K562 (cell line): Measurements from ENCODE around the gene NGRN. TPM values are rescaled to one million over a fixed set of nuclear protein-coding genes. Genes with fewer than 3 reads are reported as not detected.

Experiments used
- ARID4B ChIP-seq: sonication (generic); formaldehyde crosslinking; IDR thresholded peaks from 2 replicates; pipeline ENCODE4 v1.8.0; 2022; ENCODE audit warnings: mild to moderate bottlenecking, missing genetic modification reagents
- DMBX1 ChIP-seq: fragments of 250-450 bp; sonication (Bioruptor Pico); IDR thresholded peaks from 2 replicates; pipeline ENCODE4 v1.8.0; 2022; ENCODE audit warnings: inconsistent platforms, mild to moderate bottlenecking, moderate library complexity, borderline replicate concordance
- E4F1 ChIP-seq: fragments of 250-450 bp; sonication (Bioruptor Pico); IDR thresholded peaks from 2 replicates; pipeline ENCODE4 v1.5.0; 2021; ENCODE audit warnings: mild to moderate bottlenecking, borderline replicate concordance
- EP400 ChIP-seq: fragments of 450-650 bp; IDR thresholded peaks from 2 replicates; pipeline ENCODE4 v1.6.1; 2017; ENCODE audit warnings: antibody characterized with exemption, mild to moderate bottlenecking, moderate library complexity
- FOXJ3 ChIP-seq: sonication (generic); formaldehyde crosslinking; IDR thresholded peaks from 2 replicates; pipeline ENCODE4 v1.4.0; 2020; ENCODE audit warnings: mild to moderate bottlenecking, missing genetic modification reagents
- HEY1 ChIP-seq: fragments of 250-450 bp; sonication (Bioruptor Pico); IDR thresholded peaks from 2 replicates; pipeline ENCODE4 v1.5.0; 2020; ENCODE audit warnings: mild to moderate bottlenecking, moderate library complexity, borderline replicate concordance
- MTA3 ChIP-seq: fragments of 450-650 bp; formaldehyde crosslinking; IDR thresholded peaks from 2 replicates; pipeline ENCODE4 v1.6.1; 2017; ENCODE audit warnings: mild to moderate bottlenecking, borderline replicate concordance
- NR4A1 ChIP-seq, 2 experiments: fragments of 250-450 bp in 1 of 2; fragments of 450-650 bp in 1 of 2; sonication (Bioruptor Pico) in 1 of 2; IDR thresholded peaks; 2 replicates each; pipeline versions ENCODE4 v1.4.0 to v1.6.1; 2016 to 2020; ENCODE audit warnings: mild to moderate bottlenecking in 2 of 2, missing compliant biosample characterization in 1 of 2, missing genetic modification characterization in 1 of 2, moderate library complexity in 1 of 2
- RBBP5 ChIP-seq: fragments of 200-600 bp; sonication (generic); IDR thresholded peaks from 2 replicates; pipeline ENCODE4 v1.6.1; 2012; ENCODE audit warnings: borderline replicate concordance, mild to moderate bottlenecking, low read length, control low read depth, inconsistent platforms; ENCODE audit not compliant: insufficient read depth, poor library complexity, severe bottlenecking
- RBM22 ChIP-seq: fragments of 200-400 bp; formaldehyde crosslinking; IDR thresholded peaks from 2 replicates; pipeline ENCODE4 v1.6.1; 2018; ENCODE audit warnings: low read length, low read depth; ENCODE audit not compliant: poor library complexity, severe bottlenecking
- SAFB ChIP-seq: fragments of 200-400 bp; formaldehyde crosslinking; IDR thresholded peaks from 2 replicates; pipeline ENCODE4 v1.6.1; 2017; ENCODE audit warnings: low read depth, low read length, borderline replicate concordance
- SMAD4 ChIP-seq: fragments of 250-450 bp; sonication (Bioruptor Pico); conservative IDR thresholded peaks from 2 replicates; pipeline ENCODE4 v1.8.0; 2021; ENCODE audit warnings: inconsistent platforms, mild to moderate bottlenecking, moderate library complexity
- SP2 ChIP-seq: IDR thresholded peaks from 2 replicates; pipeline ENCODE4 v1.6.1; 2011; ENCODE audit warnings: mild to moderate bottlenecking, low read depth, low read length, moderate library complexity; ENCODE audit not compliant: poor library complexity, severe bottlenecking; ENCODE audit errors: extremely low read depth
- TEAD4 ChIP-seq, 2 experiments: sonication (generic) in 1 of 2; formaldehyde crosslinking in 1 of 2; IDR thresholded peaks; 2 replicates each; pipeline versions ENCODE4 v1.6.1 to v1.8.0; 2012 to 2022; ENCODE audit warnings: borderline replicate concordance in 1 of 2, inconsistent platforms in 1 of 2, low read length in 1 of 2, mild to moderate bottlenecking in 1 of 2, missing genetic modification reagents in 1 of 2
- ZHX1 ChIP-seq: fragments of 150-350 bp; conservative IDR thresholded peaks from 2 replicates; pipeline ENCODE4 v1.6.1; 2014; ENCODE audit warnings: low read length
- polyA plus RNA-seq, 8 experiments: library from polyadenylated mRNA; depleted of rRNA in 4 of 8; stranded (reverse) in 5 of 8; unstranded in 3 of 8; fragments of >200 nt; fragmentation: Nextera tagmentation in 2 of 8; fragmentation: Illumina TruSeq in 1 of 8; extraction: Ambion mirVana in 2 of 8; extraction: Trizol in 1 of 8; gene quantifications; 2 replicates each; pipeline versions ENCODE4 v1.2.1 to v1.2.3, GENCODE V29; 2011 to 2014; ENCODE audit warnings: inconsistent platforms in 1 of 8, missing spikeins in 1 of 8
- total RNA-seq, 7 experiments: library from RNA; depleted of rRNA in 6 of 7; stranded (reverse); fragments of >200 nt in 6 of 7; fragmentation: Illumina TruSeq in 2 of 7; extraction: Trizol in 2 of 7; gene quantifications; 2 replicates each; pipeline versions ENCODE4 v1.2.1 to v1.2.3, GENCODE V29; 2011 to 2021; ENCODE audit warnings: low replicate concordance in 1 of 7

NGRN gene
- total and polyA plus RNA-seq, 9 of the 15 experiments (the other 6 are each of a cell fraction or from before 2014, with no cell fraction given), result 14.0 to 73.4 (median 60.0) TPM

- TF ChIP-seq TEAD4 (IDR thresholded peaks at IDR 0.05; ENCODE audit: low read length) (no peak), TEAD4 (CRISPR knock-in tag; IDR thresholded peaks at IDR 0.05; ENCODE audit: borderline replicate concordance) (0 out of 2 replicates have a peak, but pooled peaks have one; percentile 71), EP400 (peak; percentile 25; the same call in 1 of the 2 replicates), ARID4B (CRISPR knock-in tag) (peak; percentile 81), MTA3 (peak; percentile 51; the same call in 1 of the 2 replicates), DMBX1 (CRISPR knock-in tag) (no peak), SAFB (peak; percentile 86; the same call in 1 of the 2 replicates), NR4A1 (CRISPR knock-in tag; IDR thresholded peaks at IDR 0.05) (0 out of 2 replicates have a peak, but pooled peaks have one; percentile 46), NR4A1 (tag; IDR thresholded peaks at IDR 0.05) (no peak), HEY1 (CRISPR knock-in tag) (no peak), RBM22 (peak; percentile 86), FOXJ3 (no peak), RBBP5 (peak; percentile 54), SP2 (no peak), SMAD4 (CRISPR knock-in tag) (0 out of 2 replicates have a peak, but pooled peaks have one; percentile 39), ZHX1 (no peak), E4F1 (no peak)
Measured at GRCh38 chr15:90249203-90249863, 16.1 kb upstream of the NGRN start, which contains the start of gene TTLL13 (continued).
